Vagina (tissue), 2 donors: ENCODE measurements around the gene KIAA0232.

ENCODE experiments used
- POLR2A ChIP-seq, 2 donors: fragments of 450-650 bp; IDR thresholded peaks; one replicate each; pipeline ENCODE4 v1.6.1; 2017; ENCODE audit warnings: antibody characterized with exemption in 2 of 2, mild to moderate bottlenecking in 2 of 2, moderate library complexity in 2 of 2
- POLR2AphosphoS5 ChIP-seq, 2 donors: sonication (generic); formaldehyde crosslinking; IDR thresholded peaks; one replicate each; pipeline ENCODE4 v1.9.0; 2017; ENCODE audit warnings: antibody characterized with exemption in 2 of 2, mild to moderate bottlenecking in 2 of 2, low read depth in 1 of 2; ENCODE audit not compliant: insufficient read depth in 1 of 2

DNA sequence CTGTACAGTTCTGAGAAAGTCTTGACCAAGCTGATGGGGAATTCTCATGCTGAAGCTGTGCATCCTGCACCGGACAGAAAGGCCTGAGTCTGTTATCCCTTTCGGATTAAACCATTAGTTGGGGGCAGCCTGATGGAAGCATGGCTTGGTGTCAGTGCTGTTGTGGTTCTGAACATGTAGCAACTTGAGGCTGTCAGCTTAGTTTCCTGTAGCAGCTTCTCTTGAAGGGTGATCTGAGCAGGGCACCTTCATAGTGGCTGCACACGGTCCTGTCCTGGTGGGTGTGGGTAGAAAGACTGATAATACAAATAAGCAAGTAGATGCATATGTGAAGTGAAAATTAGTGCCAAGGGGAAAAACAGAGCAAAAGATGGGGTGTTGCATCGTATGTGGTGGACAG, 11.7 kb downstream of the KIAA0232 start:
- TF ChIP-seq POLR2AphosphoS5 (IDR thresholded peaks at IDR 0.05; ENCODE audit: insufficient read depth in 1 of 2, low read depth in 1 of 2) (no peak), POLR2A (IDR thresholded peaks at IDR 0.05) (no peak)
